ENCODE results near the gene ELSPBP1. TPM values are rescaled to one million over a fixed set of nuclear protein-coding genes. Genes with fewer than 3 reads are reported as not detected.

ELSPBP1 gene
- total RNA-seq, 3 donors from 2014 or later (not counting 1 experiment from before 2014, with no cell fraction given) = not detected

DNA sequence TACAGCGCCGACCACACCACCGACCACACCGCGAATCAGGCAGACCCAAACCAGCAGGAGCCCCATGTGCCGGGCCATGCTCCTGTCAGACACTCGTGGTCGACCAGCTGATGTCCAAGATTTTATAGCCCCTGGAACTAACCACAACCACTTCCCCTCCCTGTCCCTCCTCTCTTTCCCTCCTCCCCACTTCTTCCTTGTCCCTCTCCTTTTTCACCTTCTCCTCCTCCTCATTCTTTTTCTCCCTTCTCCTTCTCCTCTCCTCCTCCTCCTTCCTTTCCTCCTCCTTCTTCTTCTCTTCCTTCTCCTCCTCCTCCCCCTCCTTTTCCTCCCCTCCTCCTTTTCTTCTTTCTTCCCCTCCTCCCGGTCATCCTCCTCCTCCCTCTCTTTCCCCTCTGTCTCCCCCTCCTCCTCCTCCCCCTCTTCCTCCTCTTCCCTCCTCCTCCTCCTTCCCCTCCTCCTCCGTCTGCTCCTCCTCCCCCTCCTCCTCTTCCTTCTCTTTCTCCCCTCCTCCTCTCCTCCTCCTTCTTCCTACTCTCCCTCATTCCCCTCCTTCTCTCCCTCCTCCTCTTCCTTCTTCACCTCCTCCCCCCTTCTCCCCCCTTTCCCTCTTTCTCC is 3.1 kb upstream of the ELSPBP1 start:
- TF ChIP-seq CTCF (IDR thresholded peaks at IDR 0.05) = no peak
- H3K4me1 ChIP-seq (ENCODE audit: control insufficient read depth, insufficient read depth, low read length) = no peaks in the 10 kb centered on the region
- H3K27me3 ChIP-seq (ENCODE audit: control insufficient read depth, insufficient read depth, low read length) = peaks cover 2% of the 10 kb centered on the region
- intact Hi-C loops (cut with micrococcal nuclease) = no loop called here
- H3K4me3 ChIP-seq (ENCODE audit: low read length) = no peak overlapping the region
- no peak overlapping the region for H3K27ac ChIP-seq (ENCODE audit: low read length)
- ATAC-seq = no peak
- no peaks in the 10 kb centered on the region for H3K36me3 Mint-ChIP-seq
- no peaks in the 10 kb centered on the region for H3K36me3 ChIP-seq (ENCODE audit: control insufficient read depth, insufficient read depth, low read length)
- no peaks in the 10 kb centered on the region for H3K4me1 Mint-ChIP-seq
- no peak for DNase-seq
- H3K9me3 ChIP-seq (ENCODE audit: control insufficient read depth, insufficient read depth, low read length) = no peaks in the 10 kb centered on the region
- H3K27ac Mint-ChIP-seq = no peak overlapping the region
- no peak overlapping the region for H3K4me3 Mint-ChIP-seq
- 31% methylated on average over 10 of the region's 10 CpGs for WGBS (ENCODE audit: insufficient coverage)
- H3K27me3 Mint-ChIP-seq (ENCODE audit: low read depth in 2 of 2) = peaks cover 20 to 27% of the 10 kb centered on the region in 2 donors
- H3K9me3 Mint-ChIP-seq = no peaks in the 10 kb centered on the region

DNA sequence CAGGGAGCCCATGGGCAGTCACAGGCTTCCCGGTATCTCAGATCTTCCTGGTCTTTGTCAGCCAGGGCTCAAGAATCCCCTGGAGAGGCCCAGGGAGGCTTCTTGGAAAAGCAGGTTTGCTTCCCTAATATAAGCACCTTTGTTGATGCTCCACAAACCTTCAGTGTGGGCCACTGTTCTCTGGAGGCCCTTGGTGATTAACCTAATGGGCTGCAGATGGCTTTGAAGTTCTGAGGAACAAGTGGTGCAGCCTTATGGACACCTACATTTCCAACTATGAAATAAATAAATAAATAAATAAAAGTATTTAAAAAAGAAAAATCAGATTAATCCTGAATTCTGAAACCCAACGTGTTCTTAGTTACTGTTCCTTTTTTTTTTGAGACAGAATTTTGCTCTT is 2.4 kb upstream of the ELSPBP1 start, which contains the start of gene BSPH1:
Gene BSPH1 (minus strand): TSS at position 101 of the 400 bp plus-strand sequence. CDS start 89 bp downstream, at position 12.
- TF ChIP-seq CTCF (IDR thresholded peaks at IDR 0.05) = no peak
- H3K36me3 ChIP-seq (ENCODE audit: control insufficient read depth, insufficient read depth, low read length) = no peaks in the 10 kb centered on the region
- H3K27me3 ChIP-seq (ENCODE audit: control insufficient read depth, insufficient read depth, low read length) = peaks cover 2% of the 10 kb centered on the region
- H3K9me3 ChIP-seq (ENCODE audit: control insufficient read depth, insufficient read depth, low read length) = no peaks in the 10 kb centered on the region
- 59% methylated on average over 2 of the region's 2 CpGs for WGBS (ENCODE audit: insufficient coverage)
- Mint-ChIP-seq H3K4me3 (no peak within 1 kb of the TSS), H3K27ac (no peak within 1 kb of the TSS), H3K27me3 (ENCODE audit: low read depth in 2 of 2) (peaks cover 20 to 26% of the 10 kb centered on the region in 2 donors), H3K4me1 (no peaks in the 10 kb centered on the region), H3K9me3 (no peaks in the 10 kb centered on the region), H3K36me3 (no peaks in the 10 kb centered on the region)
- DNase-seq = no peak
- no peaks in the 10 kb centered on the region for H3K4me1 ChIP-seq (ENCODE audit: control insufficient read depth, insufficient read depth, low read length)
- no peak for ATAC-seq
- H3K27ac ChIP-seq (ENCODE audit: low read length) = no peak within 1 kb of the TSS
- H3K4me3 ChIP-seq (ENCODE audit: low read length) = no peak within 1 kb of the TSS
- intact Hi-C loops (cut with micrococcal nuclease) = no loop called here

- WGBS (ENCODE audit: insufficient coverage) = 75% methylated on average over 1 of the region's 1 CpG
- Histone ChIP-seq H3K9me3 (ENCODE audit: control insufficient read depth, insufficient read depth, low read length) (no peaks in the 10 kb centered on the region), H3K27ac (ENCODE audit: low read length) (no peak overlapping the region), H3K4me3 (ENCODE audit: low read length) (no peak overlapping the region), H3K4me1 (ENCODE audit: control insufficient read depth, insufficient read depth, low read length) (no peaks in the 10 kb centered on the region), H3K27me3 (ENCODE audit: control insufficient read depth, insufficient read depth, low read length) (peaks cover 2% of the 10 kb centered on the region), H3K36me3 (ENCODE audit: control insufficient read depth, insufficient read depth, low read length) (no peaks in the 10 kb centered on the region)
- no peak for ATAC-seq
- TF ChIP-seq CTCF (IDR thresholded peaks at IDR 0.05) = no peak
- Mint-ChIP-seq H3K36me3 (no peaks in the 10 kb centered on the region), H3K9me3 (no peaks in the 10 kb centered on the region), H3K4me3 (no peak overlapping the region), H3K27ac (no peak overlapping the region), H3K4me1 (no peaks in the 10 kb centered on the region), H3K27me3 (ENCODE audit: low read depth in 2 of 2) (peaks cover 11 to 14% of the 10 kb centered on the region in 2 donors)
- intact Hi-C loops (cut with micrococcal nuclease) = no loop called here
- no peak for DNase-seq
Measured at GRCh38 chr19:47996230-47996727, 1.8 kb downstream of the ELSPBP1 start.

- Mint-ChIP-seq H3K36me3 (no peaks in the 10 kb centered on the region), H3K27me3 (ENCODE audit: low read depth in 2 of 2) (peaks cover 11 to 14% of the 10 kb centered on the region in 2 donors), H3K4me1 (no peaks in the 10 kb centered on the region), H3K27ac (no peak overlapping the region), H3K4me3 (no peak overlapping the region), H3K9me3 (no peaks in the 10 kb centered on the region)
- no peak for TF ChIP-seq CTCF (IDR thresholded peaks at IDR 0.05)
- intact Hi-C loops (cut with micrococcal nuclease) = no loop called here
- Histone ChIP-seq H3K4me3 (ENCODE audit: low read length) (no peak overlapping the region), H3K27ac (ENCODE audit: low read length) (no peak overlapping the region), H3K9me3 (ENCODE audit: control insufficient read depth, insufficient read depth, low read length) (no peaks in the 10 kb centered on the region), H3K27me3 (ENCODE audit: control insufficient read depth, insufficient read depth, low read length) (peaks cover 2% of the 10 kb centered on the region), H3K4me1 (ENCODE audit: control insufficient read depth, insufficient read depth, low read length) (no peaks in the 10 kb centered on the region), H3K36me3 (ENCODE audit: control insufficient read depth, insufficient read depth, low read length) (no peaks in the 10 kb centered on the region)
- 85% methylated on average over 6 of the region's 6 CpGs for WGBS (ENCODE audit: insufficient coverage)
- no peak for DNase-seq
- no peak for ATAC-seq
Measured at GRCh38 chr19:47998800-47999199, 4.4 kb downstream of the ELSPBP1 start.

All from natural killer cell (primary cell).